Endodermal cell (in vitro differentiated cells): ENCODE measurements around the gene NT5E. TPM values are rescaled to one million over a fixed set of nuclear protein-coding genes. Genes with fewer than 3 reads are reported as not detected.

Source experiments
- DNase-seq: peaks from one replicate; pipeline ENCODE4 v3.0.0-alpha.2; 2017
- H3K27ac ChIP-seq: 2 replicates; pipeline ENCODE4 v1.5.1; 2013; ENCODE audit warnings: mild to moderate bottlenecking, low read depth, low read length, moderate library complexity
- H3K27me3 ChIP-seq: 2 replicates; pipeline ENCODE4 v1.6.1; 2013; ENCODE audit warnings: mild to moderate bottlenecking, low read length, moderate library complexity; ENCODE audit not compliant: insufficient read depth, control insufficient read depth, poor library complexity, severe bottlenecking
- H3K36me3 ChIP-seq: 2 replicates; pipeline ENCODE4 v1.7.0; 2013; ENCODE audit warnings: mild to moderate bottlenecking, low read length, moderate library complexity; ENCODE audit not compliant: control insufficient read depth, insufficient read depth
- H3K4me1 ChIP-seq: one replicate; pipeline ENCODE4 v1.7.0; 2013; ENCODE audit warnings: low read length; ENCODE audit not compliant: control insufficient read depth, insufficient read depth
- H3K4me3 ChIP-seq: 2 replicates; pipeline ENCODE4 v1.5.1; 2013; ENCODE audit warnings: mild to moderate bottlenecking, low read length, moderate library complexity
- H3K9ac ChIP-seq: 2 replicates; pipeline ENCODE4 v1.6.1; 2013; ENCODE audit warnings: mild to moderate bottlenecking, low read length, moderate library complexity; ENCODE audit not compliant: poor library complexity, severe bottlenecking; ENCODE audit errors: extremely low read depth
- H3K9me3 ChIP-seq: 2 replicates; pipeline ENCODE4 v1.6.1; 2013; ENCODE audit warnings: mild to moderate bottlenecking, low read length, moderate library complexity; ENCODE audit not compliant: control insufficient read depth
- H3K27ac Mint-ChIP-seq: 2 replicates; pipeline ENCODE4 v1.8.0; 2020; ENCODE audit warnings: mixed read lengths
- H3K27me3 Mint-ChIP-seq: 2 replicates; pipeline ENCODE4 v1.8.0; 2021; ENCODE audit warnings: mild to moderate bottlenecking, mixed read lengths; ENCODE audit not compliant: insufficient read depth
- H3K36me3 Mint-ChIP-seq: 2 replicates; pipeline ENCODE4 v1.8.0; 2020; ENCODE audit warnings: low read depth, mixed read lengths
- H3K4me1 Mint-ChIP-seq: 2 replicates; pipeline ENCODE4 v1.8.0; 2020; ENCODE audit warnings: mixed read lengths
- H3K4me3 Mint-ChIP-seq: 2 replicates; pipeline ENCODE4 v1.8.0; 2020; ENCODE audit warnings: mild to moderate bottlenecking, moderate library complexity, mixed read lengths
- H3K9me3 Mint-ChIP-seq: 2 replicates; pipeline ENCODE4 v1.8.0; 2020; ENCODE audit warnings: mild to moderate bottlenecking, mixed read lengths
- WGBS, 2 experiments: methylation state at CpG; one replicate each; pipeline versions ENCODE4 v1.1.5 to v1.1.7; 2013; ENCODE audit warnings: missing lambda C conversion rate in 2 of 2, mixed read lengths in 1 of 2; ENCODE audit not compliant: insufficient coverage in 1 of 2, insufficient read length in 1 of 2; 5-methylcytosine and 5-hydroxymethylcytosine counted together
- total RNA-seq, 2 donors: library from RNA; stranded (reverse); fragmentation: NEBNext Ultra II Directional in 1 of 2; extraction: Animal tissue kit (Norgen Biotek cat#: 25700) in 1 of 2; gene quantifications; 2 replicates in 1 of 2; 3 replicates in 1 of 2; pipeline ENCODE4 v1.2.1, GENCODE V29; 2021
- TF ChIP-seq, protein P1 (sequence below): fragments of 200-600 bp; sonication (generic); conservative IDR thresholded peaks from 2 replicates; pipeline ENCODE4 v1.5.0; 2021; ENCODE audit warnings: antibody characterized with exemption, mild to moderate bottlenecking

Gene NT5E
- total RNA-seq, 2 donors from 2014 or later: 0.33 to 0.75 TPM

DNA sequence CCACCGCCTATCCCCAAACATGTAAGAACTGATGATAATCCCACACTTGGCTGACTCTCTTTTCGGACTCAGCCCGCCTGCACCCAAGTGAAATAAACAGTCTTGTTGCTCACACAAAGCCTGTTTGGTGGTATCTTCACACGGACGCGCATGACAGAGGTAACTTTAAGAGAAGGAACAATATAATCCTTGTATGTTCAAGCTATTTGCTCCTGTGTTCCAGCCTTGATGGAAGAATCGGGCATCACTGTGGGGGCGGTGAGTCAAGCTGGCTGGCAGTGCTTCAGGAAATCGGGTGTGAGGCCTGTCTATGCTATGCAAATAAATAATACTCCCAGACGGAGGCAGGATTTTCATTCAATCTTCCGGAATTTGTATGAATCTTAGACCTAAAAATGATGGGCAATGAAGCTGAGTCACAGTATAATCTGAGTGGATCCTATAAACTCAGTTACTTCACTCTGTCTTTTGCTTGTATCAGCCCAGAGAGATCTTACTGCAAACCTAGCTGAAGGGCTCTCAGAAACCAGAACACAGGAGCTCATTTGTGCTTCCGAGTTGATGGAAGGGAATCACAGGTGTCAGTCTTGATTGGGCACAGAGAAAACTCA is 45.2 kb upstream of the NT5E start:
- Histone ChIP-seq H3K4me1 (no peaks in the 10 kb centered on the region), H3K9me3 (no peaks in the 10 kb centered on the region), H3K27ac (no peak overlapping the region), H3K9ac (no peak overlapping the region), H3K36me3 (no peaks in the 10 kb centered on the region), H3K27me3 (no peaks in the 10 kb centered on the region), H3K4me3 (no peak overlapping the region)
- WGBS, 2 experiments: 90 to 93% methylated on average over 10 to 12 of the region's 12 CpGs
- H3K4me1 Mint-ChIP-seq: peaks cover 22% of the 10 kb centered on the region
- H3K36me3 Mint-ChIP-seq: no peaks in the 10 kb centered on the region
- no peak overlapping the region for H3K4me3 Mint-ChIP-seq
- H3K27me3 Mint-ChIP-seq: no peaks in the 10 kb centered on the region
- TF ChIP-seq, protein P1, sequence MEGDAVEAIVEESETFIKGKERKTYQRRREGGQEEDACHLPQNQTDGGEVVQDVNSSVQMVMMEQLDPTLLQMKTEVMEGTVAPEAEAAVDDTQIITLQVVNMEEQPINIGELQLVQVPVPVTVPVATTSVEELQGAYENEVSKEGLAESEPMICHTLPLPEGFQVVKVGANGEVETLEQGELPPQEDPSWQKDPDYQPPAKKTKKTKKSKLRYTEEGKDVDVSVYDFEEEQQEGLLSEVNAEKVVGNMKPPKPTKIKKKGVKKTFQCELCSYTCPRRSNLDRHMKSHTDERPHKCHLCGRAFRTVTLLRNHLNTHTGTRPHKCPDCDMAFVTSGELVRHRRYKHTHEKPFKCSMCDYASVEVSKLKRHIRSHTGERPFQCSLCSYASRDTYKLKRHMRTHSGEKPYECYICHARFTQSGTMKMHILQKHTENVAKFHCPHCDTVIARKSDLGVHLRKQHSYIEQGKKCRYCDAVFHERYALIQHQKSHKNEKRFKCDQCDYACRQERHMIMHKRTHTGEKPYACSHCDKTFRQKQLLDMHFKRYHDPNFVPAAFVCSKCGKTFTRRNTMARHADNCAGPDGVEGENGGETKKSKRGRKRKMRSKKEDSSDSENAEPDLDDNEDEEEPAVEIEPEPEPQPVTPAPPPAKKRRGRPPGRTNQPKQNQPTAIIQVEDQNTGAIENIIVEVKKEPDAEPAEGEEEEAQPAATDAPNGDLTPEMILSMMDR: no peak
- H3K27ac Mint-ChIP-seq: no peak overlapping the region
- no peaks in the 10 kb centered on the region for H3K9me3 Mint-ChIP-seq
- no peak for DNase-seq

DNA sequence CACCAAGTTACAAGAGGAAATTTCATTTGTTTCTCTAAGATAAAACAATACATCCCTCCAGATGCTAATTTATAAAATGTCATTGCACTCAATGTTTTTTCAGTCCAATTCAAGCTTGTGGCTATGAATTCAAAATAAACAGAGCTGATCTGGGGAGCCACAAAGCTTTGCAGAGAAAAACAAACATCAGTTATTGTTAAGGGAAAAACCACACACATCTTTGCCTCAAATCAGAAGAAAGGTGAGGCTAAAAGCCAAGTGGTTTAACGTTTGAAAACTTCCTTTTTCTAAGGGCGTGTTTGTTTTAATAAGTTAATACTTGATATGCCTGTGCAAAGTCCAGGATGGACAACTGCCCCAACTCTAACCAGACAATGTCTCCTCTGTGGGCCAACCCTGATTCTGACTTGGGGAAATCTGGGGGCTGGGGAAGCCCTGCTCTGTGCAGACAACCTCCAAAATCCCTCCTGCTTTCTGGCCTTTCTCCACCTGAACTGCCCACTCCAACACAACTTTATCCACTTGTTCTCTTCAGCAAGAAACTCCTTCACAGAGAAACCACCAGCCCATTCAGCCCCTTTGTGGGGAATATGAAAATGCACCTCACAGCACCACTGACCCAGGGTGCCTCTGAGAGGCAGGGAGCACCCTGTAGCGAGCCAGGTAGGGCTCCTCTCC is 44.6 kb upstream of the NT5E start:
- Histone ChIP-seq H3K9me3 (no peaks in the 10 kb centered on the region), H3K27me3 (no peaks in the 10 kb centered on the region), H3K9ac (no peak overlapping the region), H3K27ac (no peak overlapping the region), H3K4me1 (no peaks in the 10 kb centered on the region), H3K4me3 (no peak overlapping the region), H3K36me3 (no peaks in the 10 kb centered on the region)
- Mint-ChIP-seq H3K4me1 (peaks cover 22% of the 10 kb centered on the region), H3K27ac (no peak overlapping the region), H3K36me3 (no peaks in the 10 kb centered on the region), H3K27me3 (no peaks in the 10 kb centered on the region), H3K4me3 (no peak overlapping the region), H3K9me3 (no peaks in the 10 kb centered on the region)
- DNase-seq: no peak
- TF ChIP-seq, protein P1: no peak
- 85 to 100% methylated on average over 1 to 3 of the region's 3 CpGs for WGBS, 2 experiments

DNA sequence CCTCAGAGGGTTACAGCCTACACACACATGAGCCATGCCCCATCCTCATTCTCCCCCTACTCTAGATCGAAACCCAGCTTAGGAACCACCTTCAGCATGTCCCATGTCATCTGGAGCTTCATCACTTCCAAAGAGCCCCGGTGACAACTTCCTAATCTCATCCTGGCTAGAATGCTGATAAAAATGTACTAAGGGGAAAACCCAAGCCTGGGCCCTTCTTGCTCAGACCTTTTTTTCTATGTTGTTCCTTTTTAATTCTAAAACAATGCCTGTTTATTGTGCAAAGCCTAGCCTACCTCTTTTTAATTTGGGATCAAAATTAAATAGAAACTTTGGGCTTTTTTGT is 44.1 kb upstream of the NT5E start:
- Histone ChIP-seq H3K4me1 (no peaks in the 10 kb centered on the region), H3K27ac (no peak overlapping the region), H3K4me3 (no peak overlapping the region), H3K36me3 (no peaks in the 10 kb centered on the region), H3K9ac (no peak overlapping the region), H3K27me3 (no peaks in the 10 kb centered on the region), H3K9me3 (no peaks in the 10 kb centered on the region)
- H3K36me3 Mint-ChIP-seq: no peaks in the 10 kb centered on the region
- no peaks in the 10 kb centered on the region for H3K27me3 Mint-ChIP-seq
- WGBS, 2 experiments: 93% methylated on average over 2 of the region's 2 CpGs; no CpG with 5 or more reads in 1 of the 2 experiments
- H3K4me1 Mint-ChIP-seq: peaks cover 22% of the 10 kb centered on the region
- H3K27ac Mint-ChIP-seq: no peak overlapping the region
- no peak overlapping the region for H3K4me3 Mint-ChIP-seq
- TF ChIP-seq, protein P1: no peak
- H3K9me3 Mint-ChIP-seq: no peaks in the 10 kb centered on the region
- no peak for DNase-seq
